Fibroblast of lung (primary cell): ENCODE measurements around the gene SLC49A4. TPM values are rescaled to one million over a fixed set of nuclear protein-coding genes. Genes with fewer than 3 reads are reported as not detected.

Experiments
- DNase-seq, 2 donors: peaks; one replicate each; pipeline versions ENCODE4 v3.0.0 to v3.0.0-alpha.2; 2010; ENCODE audit warnings: low read depth in 2 of 2
- H2AFZ ChIP-seq: 2 replicates; pipeline ENCODE4 v1.5.1; 2012; ENCODE audit warnings: low read length, control low read depth, inconsistent platforms
- H3K27ac ChIP-seq: 2 replicates; pipeline ENCODE4 v1.5.1; 2011; ENCODE audit warnings: low read length, control low read depth; ENCODE audit not compliant: insufficient read depth
- H3K27me3 ChIP-seq: 2 replicates; pipeline ENCODE4 v1.5.1; 2011; ENCODE audit warnings: mild to moderate bottlenecking, low read length; ENCODE audit not compliant: control insufficient read depth, insufficient read depth
- H3K36me3 ChIP-seq: 2 replicates; pipeline ENCODE4 v1.5.1; 2011; ENCODE audit warnings: low read length; ENCODE audit not compliant: control insufficient read depth, insufficient read depth
- H3K4me1 ChIP-seq: 2 replicates; pipeline ENCODE4 v1.5.1; 2011; ENCODE audit warnings: low read length; ENCODE audit not compliant: control insufficient read depth, insufficient read depth; ENCODE audit errors: extremely low read depth
- H3K4me2 ChIP-seq: 2 replicates; pipeline ENCODE4 v1.5.1; 2011; ENCODE audit warnings: low read length, control low read depth; ENCODE audit not compliant: insufficient read depth; ENCODE audit errors: extremely low read depth
- H3K4me3 ChIP-seq, 4 experiments: fragments of 200-600 bp in 1 of 4; sonication (generic) in 1 of 4; replicated peaks in 1 of 4; 2 replicates each; pipeline ENCODE4 v1.5.1; 2011 to 2016; ENCODE audit warnings: low read length in 4 of 4, low read depth in 3 of 4, mild to moderate bottlenecking in 3 of 4, control low read depth in 2 of 4, inconsistent platforms in 1 of 4, mixed read lengths in 1 of 4; ENCODE audit not compliant: insufficient read depth in 1 of 4; ENCODE audit errors: control extremely low read depth in 1 of 4
- H3K79me2 ChIP-seq: 2 replicates; pipeline ENCODE4 v1.5.1; 2012; ENCODE audit warnings: mild to moderate bottlenecking, low read length, inconsistent platforms; ENCODE audit not compliant: control insufficient read depth, insufficient read depth
- H3K9ac ChIP-seq: 2 replicates; pipeline ENCODE4 v1.5.1; 2011; ENCODE audit warnings: mild to moderate bottlenecking, low read length, control low read depth; ENCODE audit not compliant: insufficient read depth
- H3K9me3 ChIP-seq: 2 replicates; pipeline ENCODE4 v1.5.1; 2012; ENCODE audit warnings: low read depth, low read length; ENCODE audit not compliant: control insufficient read depth, insufficient read depth
- H4K20me1 ChIP-seq: 2 replicates; pipeline ENCODE4 v1.5.1; 2011; ENCODE audit warnings: low read length; ENCODE audit not compliant: control insufficient read depth, insufficient read depth; ENCODE audit errors: extremely low read depth
- CTCF ChIP-seq, 2 donors: IDR thresholded peaks in 1 of 2; conservative IDR thresholded peaks in 1 of 2; 1 replicate in 1 of 2; 2 replicates in 1 of 2; pipeline ENCODE4 v1.5.1; 2011 to 2012; ENCODE audit warnings: low read length in 2 of 2, control low read depth in 1 of 2, inconsistent platforms in 1 of 2, low read depth in 1 of 2, mild to moderate bottlenecking in 1 of 2
- EZH2 ChIP-seq: IDR thresholded peaks from 2 replicates; pipeline ENCODE4 v1.5.1; 2012; ENCODE audit warnings: low read length, control low read depth, mild to moderate bottlenecking; ENCODE audit errors: missing control alignments
- polyA plus RNA-seq, 2 donors: library from polyadenylated mRNA; depleted of rRNA in 1 of 2; stranded (reverse) in 1 of 2; unstranded in 1 of 2; fragments of >200 nt; gene quantifications; 2 replicates each; pipeline ENCODE4 v1.2.1, GENCODE V29; 2011 to 2012; ENCODE audit warnings: missing spikeins in 1 of 2
- total RNA-seq: library from RNA; depleted of rRNA; stranded (reverse); fragments of >200 nt; gene quantifications from 2 replicates; pipeline ENCODE4 v1.2.1, GENCODE V29; 2014

Gene SLC49A4
- total and polyA plus RNA-seq, 2 donors (not counting 1 experiment from before 2014, with no cell fraction given), result 14.5 to 20.6 TPM

DNA sequence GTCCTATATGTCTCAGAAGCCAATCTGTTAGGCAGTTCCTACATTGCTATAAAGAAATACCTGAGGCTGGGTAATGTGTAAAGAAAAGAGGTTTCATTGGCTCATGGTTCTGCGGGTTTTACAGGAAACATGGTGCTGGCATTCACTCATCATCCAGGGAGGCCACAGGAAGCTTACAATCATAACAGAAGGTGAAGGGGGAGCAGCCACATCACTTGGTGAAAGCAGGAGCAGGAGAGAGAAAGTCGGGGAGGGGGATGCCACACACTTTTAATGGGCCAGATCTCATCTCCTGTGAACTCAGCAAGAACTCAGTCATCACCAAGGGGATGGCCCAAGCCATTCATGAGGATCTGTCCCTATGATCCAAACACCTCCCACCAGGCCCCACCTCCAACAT lies 9.1 kb downstream of the SLC49A4 start:
- DNase-seq, result no peak
- Histone ChIP-seq H3K36me3 (no peaks in the 10 kb centered on the region), H3K9me3 (no peaks in the 10 kb centered on the region), H4K20me1 (no peaks in the 10 kb centered on the region), H3K27me3 (no peaks in the 10 kb centered on the region), H3K9ac (no peak overlapping the region), H3K4me1 (no peaks in the 10 kb centered on the region), H2AFZ (no peak overlapping the region), H3K4me3 (no peak overlapping the region), H3K79me2 (no peaks in the 10 kb centered on the region), H3K27ac (no peak overlapping the region), H3K4me2 (no peak overlapping the region)
- TF ChIP-seq EZH2 (no peak), CTCF (conservative IDR thresholded peaks at IDR 0.05 in 1 of 2, IDR thresholded peaks at IDR 0.05 in 1 of 2; ENCODE audit: low read depth in 1 of 2, low read length in 2 of 2) (no peak)

DNA sequence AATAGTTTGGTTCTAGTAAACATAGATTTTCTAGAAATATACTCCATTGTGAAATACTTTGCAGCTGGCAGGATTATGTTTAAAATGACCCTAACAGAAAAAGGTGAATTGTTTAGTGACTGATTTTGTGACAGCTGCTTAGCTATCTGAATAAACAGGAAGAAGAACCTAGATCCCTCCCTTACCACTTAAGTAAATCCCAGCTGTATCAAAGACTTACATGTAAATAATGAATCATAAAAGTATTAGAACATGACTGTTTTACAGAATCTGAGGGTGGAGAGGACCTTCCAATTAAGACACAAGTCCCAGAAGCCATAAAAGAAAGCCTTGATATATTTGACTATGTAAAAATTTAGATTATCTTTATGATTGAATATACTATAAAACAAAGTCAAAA lies 15.9 kb downstream of the SLC49A4 start:
- Histone ChIP-seq H3K4me1 (no peaks in the 10 kb centered on the region), H2AFZ (no peak overlapping the region), H3K27me3 (no peaks in the 10 kb centered on the region), H3K9me3 (no peaks in the 10 kb centered on the region), H3K9ac (no peak overlapping the region), H4K20me1 (no peaks in the 10 kb centered on the region), H3K4me2 (no peak overlapping the region), H3K4me3 (no peak overlapping the region), H3K36me3 (no peaks in the 10 kb centered on the region), H3K79me2 (no peaks in the 10 kb centered on the region), H3K27ac (no peak overlapping the region)
- TF ChIP-seq CTCF (conservative IDR thresholded peaks at IDR 0.05 in 1 of 2, IDR thresholded peaks at IDR 0.05 in 1 of 2; ENCODE audit: low read depth in 1 of 2, low read length in 2 of 2) (no peak), EZH2 (no peak)
- DNase-seq, result no peak

DNA sequence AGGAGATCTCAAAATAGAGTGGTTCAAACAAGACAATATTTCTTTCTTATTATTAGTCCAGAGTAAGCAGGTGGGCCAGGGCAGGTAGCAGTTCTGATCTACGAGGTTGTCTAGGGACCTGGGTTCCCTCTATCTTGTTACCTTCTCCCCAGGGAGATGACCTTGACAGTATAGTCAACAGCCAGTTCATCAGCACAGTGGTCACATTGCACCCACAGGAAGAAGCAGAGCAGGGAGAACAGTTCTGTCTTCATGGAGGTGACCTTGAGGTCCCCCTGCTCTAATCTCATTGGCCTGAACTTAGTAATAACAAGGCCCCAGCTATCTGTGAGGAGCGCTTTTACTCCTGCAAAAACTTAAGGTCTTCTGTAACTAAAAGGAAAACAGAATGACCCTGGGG lies 21.7 kb downstream of the SLC49A4 start:
- Histone ChIP-seq H3K9me3 (no peaks in the 10 kb centered on the region), H3K4me3 (no peak overlapping the region), H4K20me1 (no peaks in the 10 kb centered on the region), H3K27me3 (no peaks in the 10 kb centered on the region), H3K79me2 (no peaks in the 10 kb centered on the region), H3K9ac (no peak overlapping the region), H3K36me3 (no peaks in the 10 kb centered on the region), H3K27ac (no peak overlapping the region), H3K4me2 (no peak overlapping the region), H3K4me1 (no peaks in the 10 kb centered on the region), H2AFZ (no peak overlapping the region)
- DNase-seq, result no peak
- no peak for TF ChIP-seq EZH2
